Stimulated activated CD4-positive, alpha-beta T cell treated with anti-CD3 and anti-CD28 coated beads, Interleukin-1b, Interleukin-23, amount 100 ng/mL, for 1 hour (primary cell): ENCODE measurements around the gene HDAC8.

ENCODE experiments used
- DNase-seq, 2 donors: peaks; one replicate each; pipeline ENCODE4 v3.0.0-alpha.2; 2020; ENCODE audit warnings: low read depth in 2 of 2

HDAC8 gene

DNA sequence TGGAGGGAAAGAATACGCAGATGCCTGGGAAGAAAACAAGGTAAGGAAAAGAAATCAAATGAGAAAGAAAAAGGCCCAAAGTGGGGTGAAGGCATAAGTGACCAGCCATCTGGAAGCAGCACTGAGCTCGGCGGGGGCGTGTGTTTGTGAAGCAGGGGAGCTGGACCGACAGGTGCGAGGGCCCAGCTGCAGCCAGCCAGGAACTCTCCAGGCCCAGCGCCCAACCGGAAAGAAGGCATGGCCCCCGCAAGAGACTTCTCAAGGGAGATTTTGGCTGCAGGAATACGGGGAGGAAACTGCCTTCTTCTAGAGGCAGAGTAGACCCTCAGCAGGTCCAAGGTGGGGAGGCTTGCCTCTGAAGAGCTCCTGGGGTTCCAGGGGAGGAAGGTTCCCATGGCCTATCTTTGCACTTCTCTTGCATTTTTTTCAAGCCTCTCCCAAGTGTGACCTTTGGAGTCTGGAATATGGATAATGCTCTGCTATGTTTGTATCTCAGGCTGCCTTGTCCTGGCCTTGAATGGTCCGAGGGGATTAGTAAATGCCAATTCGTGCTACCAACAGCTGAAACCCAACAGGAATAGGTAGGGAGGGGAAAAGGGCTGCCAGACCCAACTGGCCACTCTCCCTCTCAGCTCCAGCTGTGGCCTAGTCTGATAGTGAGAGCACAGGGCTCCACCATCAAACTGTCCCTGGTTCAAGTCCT is 256.1 kb downstream of the HDAC8 start:
- DNase-seq: no peak

DNA sequence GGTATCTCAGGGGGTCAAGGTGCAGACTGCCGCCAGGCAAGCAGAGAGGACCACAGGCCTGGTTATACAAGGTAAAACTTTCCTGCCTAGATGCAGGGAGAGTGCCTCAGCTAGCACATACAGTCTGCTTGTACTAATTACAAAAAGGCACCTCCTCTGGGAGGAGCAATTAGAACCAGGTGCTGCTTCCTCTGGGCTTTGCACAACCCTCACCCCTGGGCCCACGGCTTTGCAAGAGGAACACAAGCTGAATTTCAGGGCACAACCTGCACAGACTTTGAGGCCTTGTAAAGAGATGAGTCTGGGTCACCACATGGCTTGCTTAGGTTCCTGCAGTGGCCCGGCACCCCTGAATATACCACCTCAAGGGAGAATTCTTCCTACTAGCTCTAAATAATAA is 257.8 kb downstream of the HDAC8 start:
- no peak for DNase-seq

DNA sequence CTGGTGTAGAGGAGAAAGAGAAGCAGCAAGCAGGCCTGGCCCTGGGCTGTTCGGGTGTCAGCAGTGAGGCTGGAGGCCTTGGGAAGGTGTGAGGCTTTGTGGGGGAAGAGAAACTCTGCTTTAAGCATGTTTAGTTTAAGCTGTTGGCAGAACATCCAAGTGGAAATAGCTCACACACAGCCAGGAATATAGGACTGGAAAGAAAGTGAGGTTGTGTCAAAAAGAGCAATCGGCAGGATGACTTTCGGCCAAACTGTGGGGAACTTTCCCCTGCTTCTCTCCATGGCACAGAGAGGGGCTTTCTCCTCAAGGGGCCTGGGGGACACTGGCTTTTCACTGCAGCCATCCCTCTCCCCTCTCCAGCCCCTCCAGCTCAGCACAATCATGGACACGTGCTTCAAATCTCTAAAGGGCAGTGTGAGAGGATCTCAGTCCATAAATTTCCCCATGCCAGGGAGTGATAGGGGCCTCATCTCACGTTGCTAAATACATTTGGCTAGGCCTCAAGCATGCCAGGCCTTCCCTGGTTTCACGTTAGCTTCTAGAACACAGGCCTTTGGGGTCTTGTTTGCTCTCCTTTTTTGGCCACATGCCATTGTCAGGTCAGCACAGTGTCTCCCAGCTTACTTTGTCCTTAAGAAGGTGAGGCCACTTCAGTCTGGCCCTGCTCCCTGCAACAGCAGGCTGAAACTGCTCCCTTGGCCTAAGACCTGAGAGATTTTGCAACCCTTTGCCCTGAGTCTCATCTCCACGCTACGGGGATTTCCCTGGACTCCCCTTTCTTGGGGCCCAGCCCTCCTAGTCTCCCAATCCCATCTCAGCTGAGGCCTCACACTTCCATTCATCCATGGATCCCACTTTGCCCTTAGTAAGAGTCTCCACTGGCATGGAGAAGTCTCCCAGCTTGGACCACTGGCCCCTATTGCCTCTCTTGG is 258.7 kb downstream of the HDAC8 start:
- DNase-seq: no peak

DNA sequence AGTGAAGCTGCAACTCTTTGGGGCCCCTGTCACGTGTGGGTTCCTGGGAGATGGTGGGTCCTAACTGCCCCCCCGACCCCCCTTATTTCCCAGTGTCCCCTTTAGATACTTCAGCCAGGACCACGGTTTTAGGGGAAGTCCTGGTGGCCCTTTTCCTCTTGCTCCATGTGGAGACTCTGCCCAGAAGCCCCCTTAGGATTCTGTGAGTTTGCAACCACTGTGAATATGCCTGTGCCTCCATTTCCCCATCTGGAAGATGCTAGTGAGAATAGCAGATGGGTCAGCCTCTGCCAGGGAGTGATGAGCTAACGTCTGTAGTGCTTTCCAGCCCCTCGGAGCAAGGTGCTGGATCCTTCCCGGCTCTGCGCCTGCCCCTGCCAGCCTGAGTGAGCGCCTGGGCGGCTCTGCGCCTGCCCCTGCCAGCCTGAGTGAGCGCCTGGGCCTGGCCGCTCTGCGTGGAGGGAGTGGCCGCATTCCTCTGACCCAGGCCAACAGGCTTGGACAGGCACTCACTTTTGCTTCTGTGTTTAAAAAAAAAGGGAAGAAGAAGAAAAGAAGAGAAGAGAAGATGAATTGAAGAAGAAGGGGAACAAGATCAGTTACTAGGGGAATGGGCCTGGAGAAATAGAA is 260.2 kb downstream of the HDAC8 start:
- no peak for DNase-seq

DNA sequence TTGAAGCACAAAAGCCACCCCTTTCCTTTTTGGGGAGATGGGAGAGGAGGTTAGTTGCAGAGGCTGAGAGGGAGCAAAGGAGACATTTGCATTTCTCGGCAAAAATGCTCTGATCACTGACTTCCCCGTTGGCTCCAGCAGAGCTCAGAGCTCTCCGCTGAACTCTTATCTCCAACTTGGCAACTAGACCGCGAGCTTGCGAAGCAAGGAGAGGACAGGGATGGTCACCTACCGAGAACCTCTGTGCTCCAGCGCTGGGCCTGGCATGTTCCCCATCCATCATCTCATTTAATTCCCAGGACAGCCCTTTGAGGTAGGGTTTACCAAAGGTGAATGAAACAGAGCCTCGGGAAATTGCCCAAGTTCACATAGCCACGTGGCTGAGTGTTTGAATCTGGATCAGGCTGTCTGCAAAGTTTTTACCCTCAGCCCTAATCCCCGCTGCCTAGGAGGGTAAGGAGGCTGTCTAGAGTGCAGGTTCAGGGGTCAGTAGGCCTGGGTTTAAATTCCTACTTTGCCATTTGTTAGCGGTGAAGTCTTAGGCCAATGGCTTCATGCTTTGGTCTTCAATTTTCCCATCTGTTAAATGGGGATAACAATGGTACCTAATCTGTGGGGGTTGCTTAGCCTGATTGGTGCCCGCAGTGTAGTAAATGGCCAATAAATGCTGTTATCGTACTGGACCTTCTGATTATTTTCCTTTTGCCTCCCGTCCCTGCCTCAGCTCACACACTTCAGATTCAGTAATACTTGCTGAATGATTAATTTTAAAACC is 263.2 kb downstream of the HDAC8 start:
- DNase-seq: no peak

DNA sequence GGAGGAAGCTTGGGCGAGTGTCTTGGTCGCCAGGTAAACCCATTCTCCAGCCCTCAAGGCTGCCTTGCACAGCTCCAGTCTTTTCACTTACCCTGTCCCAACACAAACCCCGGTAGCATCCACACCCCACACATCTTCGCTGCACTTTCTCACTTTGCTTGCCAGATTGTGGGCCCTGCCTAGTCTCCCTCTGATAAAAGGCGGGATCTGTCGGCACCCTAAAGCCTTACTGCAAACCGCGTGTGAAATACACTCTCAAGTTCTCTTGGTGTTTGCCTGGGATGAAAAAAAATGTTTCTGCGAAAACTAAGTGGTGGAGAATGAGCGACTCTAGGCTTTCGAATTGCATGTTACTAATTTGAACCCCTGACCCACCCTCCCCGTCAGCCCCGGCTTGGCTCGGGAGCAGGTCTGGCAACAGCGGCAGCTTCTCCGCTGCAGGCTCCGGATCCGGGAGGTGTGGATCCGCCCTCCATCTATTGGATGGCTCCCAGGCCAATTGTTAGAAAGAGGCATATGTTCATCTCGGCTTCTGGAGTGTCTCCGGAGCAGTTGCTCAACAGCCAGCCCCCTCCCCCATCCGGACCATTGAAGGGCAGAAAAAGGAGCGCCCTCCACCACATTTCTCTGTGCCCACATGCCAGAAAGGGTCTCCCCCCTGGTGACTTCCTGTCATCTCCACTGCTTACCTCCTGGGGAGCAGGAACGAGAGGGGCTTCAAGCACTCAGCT is 263.9 kb downstream of the HDAC8 start:
- DNase-seq: no peak

DNA sequence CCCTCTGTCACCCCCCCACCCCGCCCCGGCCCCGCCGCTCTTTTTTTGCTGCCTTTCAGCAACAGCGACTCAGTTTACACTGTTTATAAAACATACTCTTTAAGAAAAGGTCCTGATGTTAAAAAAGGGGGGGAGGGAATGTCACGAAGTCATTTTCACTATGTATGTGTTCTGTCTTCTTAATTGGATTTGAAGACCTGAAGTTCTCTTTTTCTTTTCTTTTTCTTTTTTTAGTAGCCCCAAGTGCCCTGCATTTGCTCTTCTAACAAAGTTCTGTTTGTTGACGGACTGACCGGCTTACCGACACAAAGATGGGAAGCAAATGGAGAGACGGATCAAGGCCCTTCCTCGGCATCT is 264.5 kb downstream of the HDAC8 start:
- no peak for DNase-seq

DNA sequence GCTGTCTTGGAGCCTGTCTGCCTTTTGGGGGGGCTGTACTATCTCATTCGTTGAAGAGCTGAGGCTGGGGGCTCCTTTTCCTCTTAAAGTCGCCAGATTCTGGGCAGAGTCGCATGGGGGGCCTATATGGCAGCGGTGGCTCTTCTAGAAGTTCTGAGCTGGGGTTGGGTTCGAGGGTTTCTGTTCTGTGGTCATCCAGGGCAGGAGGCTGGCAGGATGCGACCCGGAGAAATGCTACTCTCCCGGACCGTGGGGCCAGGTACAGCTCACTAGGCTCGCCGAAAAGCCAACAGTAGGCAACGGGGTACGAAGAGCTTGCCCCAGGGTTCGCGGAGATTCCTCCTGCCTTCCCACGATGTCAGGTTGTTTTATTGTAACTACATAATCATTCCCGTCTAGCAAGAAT is 265.0 kb downstream of the HDAC8 start:
- DNase-seq: no peak

DNA sequence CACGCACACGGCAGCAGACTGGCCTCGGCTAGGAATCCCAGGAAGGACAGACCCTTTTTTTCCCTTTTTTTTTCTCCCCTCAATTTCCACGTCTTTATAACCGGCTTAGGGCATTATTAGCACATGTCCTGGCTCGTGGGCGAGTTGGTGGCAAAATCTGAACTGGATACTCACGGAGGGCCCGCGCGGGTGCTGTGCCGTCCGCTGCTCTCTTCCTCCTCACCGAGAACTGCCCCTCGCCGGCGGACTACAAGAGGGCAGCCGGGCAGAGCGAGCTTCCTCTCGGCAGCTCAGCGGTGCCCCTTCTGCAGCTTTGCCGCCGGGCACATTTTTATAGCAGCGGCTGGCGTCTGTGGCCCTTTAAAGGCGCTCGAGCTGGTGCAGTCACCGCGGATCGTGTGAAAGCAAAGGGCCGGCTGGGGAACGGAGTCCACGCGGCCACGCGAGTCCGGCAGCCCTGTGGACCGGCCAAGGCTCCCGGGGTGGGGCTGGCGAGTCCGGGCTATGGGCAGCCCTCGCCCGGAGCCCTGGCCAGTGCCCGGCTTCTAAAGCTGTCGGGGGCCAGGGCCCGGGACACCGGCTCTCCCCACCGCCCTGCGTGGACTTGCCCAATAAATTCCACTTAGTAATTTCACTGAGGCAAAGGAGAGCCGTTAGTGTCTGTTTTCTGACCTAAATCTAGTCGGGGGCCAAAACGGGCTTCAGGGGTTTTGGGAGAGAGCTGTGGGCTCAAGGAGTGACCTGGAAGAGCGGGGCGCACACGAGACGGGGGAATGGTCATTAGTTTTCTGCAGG is 265.6 kb downstream of the HDAC8 start:
- no peak for DNase-seq

DNA sequence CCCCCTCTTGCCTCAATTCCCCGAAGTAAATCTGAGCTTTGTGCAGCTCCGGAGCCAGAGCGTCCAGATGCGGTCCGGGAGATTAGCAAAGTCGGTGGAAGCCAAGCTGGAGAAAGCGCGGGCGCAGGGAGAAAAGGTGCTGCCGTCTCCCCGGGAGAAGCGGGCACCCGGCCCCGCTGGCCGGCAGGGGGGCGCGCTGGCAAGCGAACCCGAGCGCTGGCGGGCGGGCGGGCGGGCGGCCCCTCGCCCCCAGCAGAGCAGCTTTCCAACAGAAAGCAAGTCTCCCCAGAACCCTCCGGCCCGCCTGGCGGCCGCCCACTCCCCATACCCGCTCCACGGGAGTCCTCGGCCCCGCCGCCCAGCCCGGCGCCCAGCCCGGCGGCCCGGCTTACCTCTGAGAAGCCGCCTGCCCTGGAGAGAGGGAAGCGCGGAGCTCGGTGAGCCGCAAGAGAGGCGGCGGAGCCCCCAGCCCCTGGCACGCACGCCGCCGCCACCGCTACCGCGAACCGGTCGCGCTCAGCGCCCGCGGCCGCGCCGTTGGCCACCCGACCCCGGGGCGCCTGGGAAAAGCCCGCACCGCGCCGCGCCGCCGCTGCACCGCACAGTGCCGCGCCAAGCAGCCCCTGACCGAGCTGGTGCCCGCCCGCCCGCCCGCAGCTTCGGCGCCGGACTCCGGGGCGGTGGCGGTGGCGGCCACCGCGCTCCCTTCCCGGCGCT is 266.4 kb downstream of the HDAC8 start:
- DNase-seq: no peak

DNA sequence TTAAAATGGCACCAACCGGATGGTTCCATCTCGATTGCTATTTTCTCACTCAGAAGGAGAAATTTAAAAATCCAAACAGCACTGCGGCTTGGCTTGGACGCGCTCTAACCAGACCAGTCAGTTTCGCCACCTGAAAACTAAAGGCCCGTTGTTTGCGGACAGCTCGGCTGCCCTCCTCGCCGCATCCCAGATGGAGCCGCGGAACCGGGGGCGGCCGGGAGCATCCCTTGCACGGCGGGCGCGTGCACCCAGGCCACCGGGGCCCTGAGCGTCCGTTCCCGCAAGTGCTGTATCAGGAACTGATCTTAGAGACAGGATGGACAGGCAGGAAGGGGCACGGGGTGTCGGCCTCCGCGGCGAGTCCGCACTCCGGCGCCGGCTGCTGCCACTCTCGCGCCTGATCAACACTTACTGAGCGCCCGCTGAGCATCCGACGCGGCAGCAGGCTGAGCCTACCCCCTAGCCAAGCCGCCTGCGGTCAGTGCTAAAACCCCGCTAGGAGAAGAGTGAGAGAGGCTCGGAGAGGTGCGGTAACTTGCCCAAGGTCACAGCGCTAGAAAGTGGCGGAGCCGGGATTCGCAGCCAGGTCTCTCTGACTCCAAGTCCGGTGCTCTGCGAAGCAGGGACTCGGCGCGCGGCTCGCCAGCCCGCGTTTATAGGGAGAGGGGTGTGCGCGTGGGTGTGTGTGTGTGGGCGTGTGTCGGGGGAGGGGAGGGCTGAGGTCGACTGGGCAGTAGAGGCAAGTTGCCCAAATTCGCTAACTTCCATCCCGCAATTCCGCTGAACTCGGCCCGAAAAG is 267.2 kb downstream of the HDAC8 start, which contains the start of gene CITED1:
Gene CITED1, minus strand, starts transcription at position 629 of the 799 bp plus-strand sequence. CDS start 3,045 bp downstream, outside the sequence.
- DNase-seq: no peak

DNA sequence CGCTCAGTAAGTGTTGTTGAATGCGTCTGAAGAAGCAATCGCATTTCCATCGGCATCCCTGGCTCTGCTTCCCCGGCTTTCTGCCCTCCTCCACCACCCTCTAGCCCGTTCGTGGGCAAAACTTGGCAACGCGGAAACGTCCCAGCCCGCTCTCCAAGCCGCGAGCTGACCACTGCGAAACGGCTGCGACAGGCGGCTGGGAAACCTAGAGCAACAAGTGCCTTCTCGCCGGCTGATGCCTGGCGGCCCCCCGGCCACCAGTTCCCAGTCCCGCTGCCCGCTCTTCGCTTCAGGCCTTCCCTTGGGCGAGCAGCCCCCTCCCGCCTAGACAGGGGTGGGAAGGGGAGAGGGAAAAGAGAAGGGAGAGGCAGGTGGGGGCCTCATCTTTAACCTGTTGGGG is 267.8 kb downstream of the HDAC8 start:
- no peak for DNase-seq

DNA sequence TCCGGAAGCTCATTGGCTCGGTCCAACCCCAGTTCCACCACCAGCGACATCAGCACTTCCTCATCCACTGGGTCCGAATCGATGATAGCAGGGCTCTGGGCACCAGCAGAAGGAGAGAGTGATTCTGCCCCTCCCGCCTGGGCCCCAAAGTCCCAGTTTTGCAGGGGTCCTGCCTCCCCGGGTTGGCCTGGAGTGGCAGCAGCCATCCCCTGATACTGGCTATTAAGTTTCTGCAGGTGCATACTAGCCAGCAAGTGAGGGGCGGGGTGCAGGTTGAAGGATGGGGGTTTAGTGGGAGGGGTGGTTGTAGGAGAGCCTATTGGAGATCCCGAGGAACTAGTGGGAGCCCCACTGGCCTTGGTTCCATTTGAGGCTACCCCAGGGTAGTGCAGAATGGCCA is 270.9 kb downstream of the HDAC8 start:
- no peak for DNase-seq

DNA sequence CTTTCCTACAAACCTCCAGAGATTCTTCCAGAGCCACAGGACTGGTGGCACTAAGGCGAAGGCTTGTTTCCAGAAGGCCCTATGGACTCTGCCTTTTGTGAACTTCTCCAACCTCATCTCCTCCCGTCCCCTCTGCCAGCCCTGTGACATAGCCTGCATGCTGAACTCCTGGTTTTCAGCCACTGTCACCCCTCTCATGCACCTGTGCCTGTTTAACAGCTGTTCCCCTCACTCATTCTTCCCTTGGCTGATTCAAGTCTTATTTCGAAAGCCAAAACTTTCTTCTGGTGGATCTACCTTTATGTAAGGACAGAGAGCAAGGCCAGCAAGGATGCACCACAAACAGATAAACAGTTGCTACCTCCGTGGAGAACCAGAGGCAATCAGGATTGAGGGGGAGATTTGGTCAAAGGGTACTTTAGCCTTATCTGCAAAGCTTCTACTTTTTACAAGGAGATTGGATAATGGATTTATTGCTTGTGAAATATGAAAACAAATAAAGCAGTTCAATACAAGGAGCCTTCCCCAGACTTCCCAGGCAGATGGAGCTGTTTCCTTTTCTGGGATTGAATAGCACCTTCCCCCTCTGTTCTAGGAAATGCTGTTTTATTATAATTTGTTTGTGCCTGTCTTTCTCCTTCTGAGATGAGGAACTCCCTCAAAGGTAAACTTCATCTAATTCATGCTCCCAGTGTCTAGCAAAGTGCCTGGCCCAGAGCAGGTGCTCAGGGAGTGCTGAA is 272.6 kb downstream of the HDAC8 start:
- DNase-seq: no peak

DNA sequence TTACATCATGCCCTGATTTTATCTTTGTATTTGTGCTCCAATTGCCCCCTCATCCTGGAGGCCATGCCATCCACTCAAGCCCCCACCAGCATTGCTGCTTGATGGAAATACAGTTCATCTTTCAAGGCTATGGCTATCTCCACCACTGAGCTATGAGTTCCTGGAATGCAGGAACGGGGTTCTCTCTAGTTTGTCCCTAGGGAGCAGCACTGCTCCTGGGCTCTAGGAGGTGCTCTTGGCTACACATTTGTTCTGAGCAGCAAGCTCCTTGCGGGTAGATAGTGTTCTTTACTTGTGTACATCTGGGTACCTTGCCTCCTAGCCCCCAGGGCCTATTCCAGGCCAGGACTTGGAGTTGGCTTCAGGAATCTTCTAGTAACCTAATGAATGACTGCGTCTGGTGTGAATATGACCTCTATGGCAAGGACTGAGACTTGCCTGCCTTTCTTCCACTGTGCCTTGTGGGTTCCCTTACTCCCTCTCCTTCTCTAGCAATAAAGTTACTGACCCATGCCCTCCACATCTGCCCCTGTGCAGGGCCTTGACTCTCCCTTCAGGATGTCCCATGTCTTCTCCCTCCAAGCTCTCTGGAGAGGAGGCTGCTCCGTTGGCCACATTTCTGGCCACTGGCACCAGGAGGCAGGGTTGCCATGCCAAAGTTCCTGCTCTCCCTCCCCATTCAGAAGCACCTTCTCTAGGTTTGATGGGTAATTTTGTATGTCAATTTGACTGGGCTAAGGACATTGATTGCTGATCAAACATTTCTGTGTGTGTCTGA is 274.5 kb downstream of the HDAC8 start:
- DNase-seq: no peak

DNA sequence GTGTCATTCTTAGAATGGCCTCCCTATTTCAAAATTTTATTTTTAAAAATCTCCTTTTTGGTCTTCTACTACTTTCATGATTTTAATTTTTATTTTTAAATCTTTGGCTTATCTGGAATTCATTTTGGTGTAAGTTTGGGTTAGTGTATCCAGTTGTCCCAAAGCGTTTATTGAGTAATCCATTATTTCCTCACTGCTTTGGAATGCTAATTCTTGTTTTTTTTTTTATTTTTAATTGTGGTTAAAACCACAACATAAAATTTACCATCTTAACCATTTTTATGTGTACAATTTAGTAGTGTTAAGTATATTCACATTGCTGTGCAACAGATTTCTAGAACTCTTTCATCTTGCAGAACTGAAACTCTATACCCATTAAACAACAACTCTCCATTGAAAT is 275.7 kb downstream of the HDAC8 start:
- DNase-seq: no peak

DNA sequence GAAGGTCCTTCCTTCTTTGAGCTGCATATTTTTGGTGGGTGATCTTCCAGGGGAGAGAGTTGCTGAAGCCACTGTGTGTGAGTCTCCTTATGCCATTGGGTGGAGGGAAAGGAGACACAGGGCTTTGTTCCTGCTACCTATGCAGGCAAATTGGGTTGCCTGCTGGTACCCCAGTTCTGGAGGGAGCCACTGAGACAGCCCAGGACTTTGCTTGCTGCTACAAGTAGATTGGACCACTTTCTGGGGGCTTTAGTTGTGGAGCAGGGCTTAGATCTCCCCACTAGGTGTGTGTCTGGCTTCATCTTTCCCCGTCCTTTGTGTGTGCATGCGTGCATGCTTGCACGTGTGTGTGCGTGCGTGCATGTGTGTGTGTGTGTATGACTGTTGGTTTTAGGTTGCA is 276.9 kb downstream of the HDAC8 start:
- DNase-seq: no peak
